T-cell (primary cell): ENCODE data around the gene AIRE. TPM values are rescaled to one million over a fixed set of nuclear protein-coding genes. Genes with fewer than 3 reads are reported as not detected.
A peak's percentile ranks its signal among the peaks of the same experiment; 100 is the strongest.

Experiments used
- ATAC-seq, 4 experiments: fragments of 200-7000 bp in 3 of 4; fragments of 150-1000 bp in 1 of 4; cut with Tn5 transposase; replicated peaks in 1 of 4; 1 replicate in 3 of 4; 2 replicates in 1 of 4; pipeline ENCODE4 v1.10.0; 2021; ENCODE audit warnings: moderate library complexity in 3 of 4, mild to moderate bottlenecking in 2 of 4, moderate number of reproducible peaks in 1 of 4
- CTCF ChIA-PET, 2 donors: fragments of 300-600 bp; sonication (Branson Sonifier 250); formaldehyde crosslinking; loops; one replicate each; lab custom pipeline; 2022; ENCODE audit warnings: antibody characterized with exemption in 2 of 2; lab: Charles Lee
- POLR2A ChIA-PET, 2 donors: fragments of 300-600 bp; sonication (Branson Sonifier 250); formaldehyde crosslinking; loops; one replicate each; lab custom pipeline; 2022; ENCODE audit warnings: antibody characterized with exemption in 2 of 2; lab: Charles Lee
- DNase-seq, 35 experiments: peaks; one replicate each; pipeline versions ENCODE4 v3.0.0 to v3.0.0-alpha.2; 2013 to 2023
- H3K27ac ChIP-seq: one replicate; pipeline ENCODE4 v1.5.1; 2013; ENCODE audit warnings: low read length
- H3K27me3 ChIP-seq, 2 experiments: replicated peaks in 1 of 2; 1 replicate in 1 of 2; 2 replicates in 1 of 2; pipeline versions ENCODE4 v1.6.1 to v1.7.0; 2013; ENCODE audit warnings: low read length in 1 of 2, mixed read lengths in 1 of 2; ENCODE audit not compliant: control insufficient read depth in 2 of 2, insufficient read depth in 2 of 2; ENCODE audit errors: extremely low read depth in 1 of 2
- H3K36me3 ChIP-seq, 2 donors: 1 replicate in 1 of 2; 2 replicates in 1 of 2; pipeline versions ENCODE4 v1.6.1 to v1.7.0; 2013; ENCODE audit warnings: low read length in 1 of 2; ENCODE audit not compliant: control insufficient read depth in 2 of 2, insufficient read depth in 1 of 2; ENCODE audit errors: extremely low read depth in 1 of 2
- H3K4me1 ChIP-seq, 2 experiments: 1 replicate in 1 of 2; 2 replicates in 1 of 2; pipeline versions ENCODE4 v1.6.1 to v1.7.0; 2013; ENCODE audit warnings: low read length in 2 of 2, mixed read lengths in 1 of 2; ENCODE audit not compliant: insufficient read depth in 2 of 2, control insufficient read depth in 1 of 2; ENCODE audit errors: extremely low read depth in 1 of 2
- H3K4me3 ChIP-seq, 2 donors: 1 replicate in 1 of 2; 2 replicates in 1 of 2; pipeline versions ENCODE4 v1.5.1 to v1.7.0; 2013; ENCODE audit warnings: mild to moderate bottlenecking in 2 of 2, low read length in 1 of 2, moderate library complexity in 1 of 2; ENCODE audit not compliant: control insufficient read depth in 1 of 2; ENCODE audit errors: extremely low read depth in 1 of 2
- H3K9me3 ChIP-seq: 2 replicates; pipeline ENCODE4 v1.7.0; 2013
- H3K27ac Mint-ChIP-seq, 2 donors: one replicate each; pipeline ENCODE4 v1.8.0; 2020 to 2021; ENCODE audit warnings: mild to moderate bottlenecking in 2 of 2, mixed read lengths in 2 of 2
- H3K27me3 Mint-ChIP-seq, 2 donors: one replicate each; pipeline ENCODE4 v1.8.0; 2021 to 2022; ENCODE audit warnings: mixed read lengths in 2 of 2
- H3K36me3 Mint-ChIP-seq: one replicate; pipeline ENCODE4 v1.8.0; 2021; ENCODE audit warnings: mixed read lengths
- H3K4me1 Mint-ChIP-seq, 3 donors: one replicate each; pipeline ENCODE4 v1.8.0; 2020 to 2022; ENCODE audit warnings: mixed read lengths in 3 of 3, mild to moderate bottlenecking in 1 of 3
- H3K4me3 Mint-ChIP-seq, 3 donors: one replicate each; pipeline ENCODE4 v1.8.0; 2020 to 2022; ENCODE audit warnings: mild to moderate bottlenecking in 3 of 3, mixed read lengths in 3 of 3, moderate library complexity in 3 of 3
- H3K9me3 Mint-ChIP-seq, 3 donors: one replicate each; pipeline ENCODE4 v1.8.0; 2020 to 2022; ENCODE audit warnings: mixed read lengths in 3 of 3
- WGBS: methylation state at CpG from one replicate; pipeline ENCODE4 v1.1.5; 2013; ENCODE audit warnings: missing lambda C conversion rate; ENCODE audit not compliant: insufficient coverage; 5-methylcytosine and 5-hydroxymethylcytosine counted together
- total RNA-seq, 35 experiments: library from RNA in 6 of 35; stranded (reverse) in 6 of 35; fragments of 120-200 nt in 1 of 35; gene quantifications; one replicate each; pipeline versions ENCODE4 v1.2.1 to v1.2.4 and lab custom pipeline; 2013 to 2026

The AIRE gene
- total RNA-seq, 5 donors from 2014 or later (not counting 1 experiment from before 2014, with no cell fraction given) = 0.10 to 1.2 (median 0.47) TPM; not detected in 1

- DNase-seq (no peak), ATAC-seq (no peak)
- H3K36me3 Mint-ChIP-seq = no peaks in the 10 kb centered on the region
- Histone ChIP-seq H3K27ac (no peak overlapping the region), H3K4me3 (no peak overlapping the region), H3K27me3 (peaks cover 0 to 31% of the 10 kb centered on the region in 2 experiments), H3K9me3 (no peaks in the 10 kb centered on the region), H3K4me1 (peaks cover 0 to 2% of the 10 kb centered on the region in 2 experiments), H3K36me3 (no peaks in the 10 kb centered on the region)
- H3K4me3 Mint-ChIP-seq = no peak overlapping the region
- peaks cover 2 to 10% (median 7%) of the 10 kb centered on the region in 3 donors for H3K4me1 Mint-ChIP-seq
- 80% methylated on average over 13 of the region's 21 CpGs for WGBS
- H3K9me3 Mint-ChIP-seq = no peaks in the 10 kb centered on the region
- ChIA-PET CTCF (no interaction called here), POLR2A (no interaction called here)
- peaks cover 0 to 8% of the 10 kb centered on the region in 2 donors for H3K27me3 Mint-ChIP-seq
- H3K27ac Mint-ChIP-seq = no peak overlapping the region
Observed at GRCh38 chr21:44286086-44286715, 525 bp downstream of the AIRE start.

- Mint-ChIP-seq H3K4me1 (peaks cover 2 to 10% (median 7%) of the 10 kb centered on the region in 3 donors), H3K4me3 (no peak overlapping the region), H3K27ac (no peak overlapping the region), H3K9me3 (no peaks in the 10 kb centered on the region), H3K27me3 (peaks cover 0 to 8% of the 10 kb centered on the region in 2 donors), H3K36me3 (no peaks in the 10 kb centered on the region)
- H3K27me3 ChIP-seq = peaks cover 0 to 34% of the 10 kb centered on the region in 2 experiments
- CTCF ChIA-PET = no interaction called here
- DNase-seq = no peak
- WGBS = 84% methylated on average over 24 of the region's 31 CpGs
- POLR2A ChIA-PET = no interaction called here
- no peaks in the 10 kb centered on the region for H3K9me3 ChIP-seq
- no peak overlapping the region for H3K4me3 ChIP-seq
- H3K4me1 ChIP-seq = peaks cover 0 to 5% of the 10 kb centered on the region in 2 experiments
- H3K36me3 ChIP-seq = no peaks in the 10 kb centered on the region
- no peak overlapping the region for H3K27ac ChIP-seq
- ATAC-seq = peak in 1 of 4 experiments; percentile 19
Observed at GRCh38 chr21:44286716-44287632, 1.3 kb downstream of the AIRE start.

DNA sequence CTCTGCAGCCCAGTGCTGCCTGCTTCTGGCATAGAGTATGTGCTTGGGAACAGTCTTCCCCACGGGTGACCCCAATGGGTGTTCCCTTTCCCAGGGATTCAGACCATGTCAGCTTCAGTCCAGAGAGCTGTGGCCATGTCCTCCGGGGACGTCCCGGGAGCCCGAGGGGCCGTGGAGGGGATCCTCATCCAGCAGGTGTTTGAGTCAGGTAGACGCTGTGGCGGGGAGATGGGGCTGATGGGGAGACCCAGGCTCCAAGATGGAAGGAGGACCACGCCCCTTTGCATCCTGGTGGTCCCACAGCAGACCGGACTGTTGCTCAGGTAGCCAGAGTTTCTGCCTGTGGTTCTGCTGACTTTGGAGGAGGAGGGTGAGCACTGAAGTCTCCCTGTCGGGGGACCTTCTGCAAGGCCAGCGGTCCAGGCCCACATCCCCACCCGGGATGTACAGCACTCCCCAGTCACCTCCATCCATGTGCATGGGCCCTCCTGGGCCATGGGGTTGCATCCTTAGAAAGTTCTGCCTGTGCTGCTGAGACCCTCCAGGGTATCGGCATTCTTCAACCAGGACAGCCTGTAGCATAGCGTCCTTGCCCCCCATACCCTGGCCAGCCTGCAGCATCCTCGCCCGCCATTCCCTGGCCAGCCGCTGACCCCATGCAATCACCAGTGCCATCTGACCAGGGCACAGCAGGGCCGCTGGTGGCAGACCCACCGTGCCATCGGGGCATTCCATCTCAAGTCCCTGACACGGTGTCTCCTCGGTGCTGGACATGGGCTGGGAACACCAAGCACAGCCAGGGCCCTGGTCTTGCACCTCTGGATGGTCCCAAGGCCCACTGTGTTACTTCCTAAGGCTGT lies 2.8 kb downstream of the AIRE start:
- no peak for ATAC-seq
- Histone ChIP-seq H3K4me1 (peaks cover 3 to 20% of the 10 kb centered on the region in 2 experiments), H3K27ac (no peak overlapping the region), H3K27me3 (peaks cover 0 to 38% of the 10 kb centered on the region in 2 experiments), H3K4me3 (no peak overlapping the region), H3K36me3 (no peaks in the 10 kb centered on the region), H3K9me3 (no peaks in the 10 kb centered on the region)
- Mint-ChIP-seq H3K4me3 (no peak overlapping the region), H3K27ac (no peak overlapping the region), H3K9me3 (no peaks in the 10 kb centered on the region), H3K4me1 (peaks cover 4 to 10% (median 10%) of the 10 kb centered on the region in 3 donors), H3K36me3 (no peaks in the 10 kb centered on the region), H3K27me3 (peaks cover 0 to 8% of the 10 kb centered on the region in 2 donors)
- ChIA-PET POLR2A (no interaction called here), CTCF (no interaction called here)
- DNase-seq = no peak
- 92% methylated on average over 18 of the region's 23 CpGs for WGBS

DNA sequence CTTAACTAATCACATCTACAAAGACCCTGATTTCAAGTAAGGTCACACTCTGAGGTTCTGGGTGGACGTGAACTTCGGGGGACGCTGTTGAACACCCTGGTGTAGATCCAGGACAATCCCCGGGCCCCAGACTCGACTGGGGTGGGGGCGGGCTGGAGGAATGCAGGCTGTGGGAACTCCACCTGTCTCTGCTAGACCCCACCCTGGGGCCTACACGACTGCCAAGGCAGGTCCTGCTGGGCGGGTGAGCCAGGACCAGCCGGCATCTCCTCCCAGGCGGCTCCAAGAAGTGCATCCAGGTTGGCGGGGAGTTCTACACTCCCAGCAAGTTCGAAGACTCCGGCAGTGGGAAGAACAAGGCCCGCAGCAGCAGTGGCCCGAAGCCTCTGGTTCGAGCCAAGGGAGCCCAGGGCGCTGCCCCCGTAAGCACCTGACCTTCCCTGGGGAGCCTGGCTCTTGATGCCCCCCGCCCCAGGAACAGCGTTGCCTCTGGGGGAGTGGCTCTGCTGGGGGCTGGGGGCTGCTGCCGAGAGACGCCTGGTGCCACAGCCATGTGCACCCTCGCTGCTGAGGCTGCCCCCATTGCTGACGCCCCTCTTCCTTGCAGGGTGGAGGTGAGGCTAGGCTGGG lies 3.8 kb downstream of the AIRE start:
- no peaks in the 10 kb centered on the region for H3K9me3 Mint-ChIP-seq
- Histone ChIP-seq H3K27ac (no peak overlapping the region), H3K4me1 (peaks cover 3 to 29% of the 10 kb centered on the region in 2 experiments), H3K4me3 (no peak overlapping the region), H3K9me3 (no peaks in the 10 kb centered on the region), H3K27me3 (peaks cover 0 to 38% of the 10 kb centered on the region in 2 experiments), H3K36me3 (no peaks in the 10 kb centered on the region)
- no peaks in the 10 kb centered on the region for H3K36me3 Mint-ChIP-seq
- WGBS = 89% methylated on average over 20 of the region's 24 CpGs
- ChIA-PET CTCF (interaction anchor here in 1 of 2 donors (0.7 kb wide), 1 partner anchor 288 kb away, joined by 4 read pairs; no protein-coding TSS in a partner anchor), POLR2A (no interaction called here)
- peaks cover 6 to 14% (median 6%) of the 10 kb centered on the region in 3 donors for H3K4me1 Mint-ChIP-seq
- H3K4me3 Mint-ChIP-seq = no peak overlapping the region
- ATAC-seq (no peak), DNase-seq (no peak)
- peaks cover 0 to 8% of the 10 kb centered on the region in 2 donors for H3K27me3 Mint-ChIP-seq
- no peak overlapping the region for H3K27ac Mint-ChIP-seq

DNA sequence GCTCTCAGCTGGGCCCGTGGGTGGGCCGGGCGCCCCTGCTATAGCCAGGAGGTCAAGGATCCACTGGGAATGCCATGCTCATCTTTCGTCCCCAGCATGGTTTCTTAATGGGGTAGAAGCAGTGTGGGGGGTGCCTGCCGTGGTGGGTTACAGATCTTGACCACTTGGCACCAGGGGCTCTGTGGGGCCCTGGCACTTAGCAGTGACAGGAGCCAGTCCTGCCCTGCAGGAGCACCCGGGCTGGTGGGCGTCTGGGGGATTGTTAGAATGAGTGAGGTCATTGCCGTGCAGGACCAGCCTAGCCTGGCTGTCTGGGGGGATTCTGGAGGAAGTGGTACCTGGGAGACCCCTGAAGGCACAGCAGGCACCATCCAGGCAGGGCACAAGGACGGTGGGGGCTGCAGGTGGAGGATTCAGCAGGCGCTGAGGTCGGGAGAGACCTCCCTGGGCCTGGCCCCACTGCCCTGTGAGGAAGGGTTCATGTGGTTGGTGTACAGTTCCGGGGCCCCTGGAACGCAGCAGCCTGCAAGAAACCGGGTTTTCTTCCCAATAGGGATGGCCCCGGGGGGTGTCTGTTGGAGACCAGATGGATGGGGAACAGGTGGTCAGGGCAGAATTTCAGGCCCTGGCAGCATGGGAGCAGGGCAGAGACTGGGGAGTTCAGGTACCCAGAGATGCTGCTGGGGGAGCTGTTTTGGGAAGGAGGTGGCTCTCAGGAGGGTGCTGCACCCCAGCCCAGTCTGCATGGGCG lies 4.8 kb downstream of the AIRE start:
- ChIA-PET POLR2A (no interaction called here), CTCF (interaction anchor here in 1 of 2 donors (0.7 kb wide), 1 partner anchor 289 kb away, joined by 4 read pairs; no protein-coding TSS in a partner anchor)
- Histone ChIP-seq H3K27me3 (peaks cover 0 to 33% of the 10 kb centered on the region in 2 experiments), H3K9me3 (no peaks in the 10 kb centered on the region), H3K36me3 (no peaks in the 10 kb centered on the region), H3K27ac (no peak overlapping the region), H3K4me1 (peaks cover 3 to 39% of the 10 kb centered on the region in 2 experiments), H3K4me3 (no peak overlapping the region)
- no peak for DNase-seq
- Mint-ChIP-seq H3K36me3 (no peaks in the 10 kb centered on the region), H3K27ac (peak overlapping the region in 1 of 2 donors; percentile 36), H3K27me3 (peaks cover 0 to 8% of the 10 kb centered on the region in 2 donors), H3K4me3 (peak overlapping the region in 1 of 3 donors; percentile 47), H3K9me3 (no peaks in the 10 kb centered on the region), H3K4me1 (peaks cover 10 to 21% (median 12%) of the 10 kb centered on the region in 3 donors)
- 85% methylated on average over 15 of the region's 16 CpGs for WGBS
- ATAC-seq = no peak
